Prostate gland (tissue), 2 donors: Measurements from ENCODE around the gene NAALADL2. TPM values are rescaled to one million over a fixed set of nuclear protein-coding genes. Genes with fewer than 3 reads are reported as not detected.

Experiments used
- DNase-seq: peaks from one replicate; pipeline ENCODE4 v3.0.0-alpha.2; 2019; ENCODE audit warnings: low spot score
- H3K27ac ChIP-seq, 2 donors: fragments of 200-600 bp; sonication (generic); 2 replicates each; pipeline ENCODE4 v1.5.1; 2017 to 2019
- H3K27me3 ChIP-seq: fragments of 200-600 bp; sonication (generic); replicated peaks from 2 replicates; pipeline ENCODE4 v1.5.1; 2019; ENCODE audit not compliant: insufficient read depth
- H3K36me3 ChIP-seq, 2 donors: fragments of 200-600 bp; sonication (generic); 1 replicate in 1 of 2; 2 replicates in 1 of 2; pipeline versions ENCODE4 v1.5.1 to v1.8.1; 2017 to 2019
- H3K4me1 ChIP-seq: fragments of 200-600 bp; sonication (generic); replicated peaks from 2 replicates; pipeline ENCODE4 v1.5.1; 2019
- H3K4me3 ChIP-seq, 2 donors: fragments of 200-600 bp; sonication (generic); 2 replicates each; pipeline ENCODE4 v1.5.1; 2017 to 2019
- H3K9me3 ChIP-seq: fragments of 200-600 bp; sonication (generic); 2 replicates; pipeline ENCODE4 v1.5.1; 2017
- CTCF ChIP-seq, 4 experiments: fragments of 200-600 bp in 2 of 4; fragments of 450-650 bp in 2 of 4; sonication (generic) in 2 of 4; IDR thresholded peaks; 1 replicate in 3 of 4; 2 replicates in 1 of 4; pipeline ENCODE4 v1.5.1; 2016 to 2019; ENCODE audit warnings: antibody characterized with exemption in 4 of 4, mild to moderate bottlenecking in 2 of 4, moderate library complexity in 2 of 4
- POLR2A ChIP-seq: fragments of 450-650 bp; IDR thresholded peaks from one replicate; pipeline ENCODE4 v1.6.1; 2016; ENCODE audit warnings: antibody characterized with exemption, mild to moderate bottlenecking
- POLR2AphosphoS5 ChIP-seq: sonication (generic); formaldehyde crosslinking; IDR thresholded peaks from one replicate; pipeline ENCODE4 v1.6.1; 2017; ENCODE audit warnings: antibody characterized with exemption
- WGBS: methylation state at CpG from one replicate; pipeline ENCODE4 v1.1.5; 2018; 5-methylcytosine and 5-hydroxymethylcytosine counted together
- intact Hi-C: fragments of 100-400 bp; cut with DNase I; formaldehyde crosslinking; loops from one replicate; pipeline ENCODE4 v1.14.2; 2022
- total RNA-seq, 2 donors: library from RNA; depleted of rRNA; stranded (reverse); fragments of >200 nt; gene quantifications; one replicate each; pipeline ENCODE4 v1.1.0, GENCODE V29; 2016

NAALADL2 gene
- total RNA-seq, 2 donors from 2014 or later: 12.2 to 20.2 TPM

DNA sequence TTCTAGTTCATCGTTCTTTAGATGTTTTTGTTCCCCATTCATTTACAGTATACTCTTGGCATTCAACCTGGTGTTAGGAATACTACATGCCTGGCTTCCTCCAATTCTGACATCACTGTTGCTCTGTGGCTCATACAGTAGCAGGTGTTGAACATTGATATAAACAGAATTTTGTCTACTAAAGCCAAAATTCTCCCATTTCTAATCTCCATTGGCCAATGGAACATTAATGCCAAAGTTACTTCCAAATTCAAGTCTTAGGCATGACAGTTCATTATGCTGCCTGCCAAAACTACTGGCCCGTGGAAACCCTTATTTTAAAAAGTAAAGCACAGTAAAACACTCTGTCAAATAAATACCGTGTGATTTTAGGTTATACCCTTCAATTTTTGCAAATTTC, 368.0 kb downstream of the NAALADL2 start:
- H3K4me3 ChIP-seq: no peak overlapping the region
- no peaks in the 10 kb centered on the region for H3K4me1 ChIP-seq
- no peaks in the 10 kb centered on the region for H3K36me3 ChIP-seq
- H3K27me3 ChIP-seq: no peaks in the 10 kb centered on the region
- intact Hi-C loops: no loop called here
- DNase-seq: no peak
- WGBS: 58% methylated on average over 3 of the region's 3 CpGs
- no peak overlapping the region for H3K27ac ChIP-seq
- TF ChIP-seq POLR2A: no peak
- no peak for TF ChIP-seq POLR2AphosphoS5
- no peak for TF ChIP-seq CTCF (IDR thresholded peaks at IDR 0.05)
- no peaks in the 10 kb centered on the region for H3K9me3 ChIP-seq

GRCh38 chr3:175233957-175234940, 375.1 kb downstream of the NAALADL2 start:
- no peaks in the 10 kb centered on the region for H3K36me3 ChIP-seq
- TF ChIP-seq POLR2AphosphoS5 (no peak), CTCF (IDR thresholded peaks at IDR 0.05) (no peak), POLR2A (no peak)
- no peaks in the 10 kb centered on the region for H3K9me3 ChIP-seq
- H3K27me3 ChIP-seq: no peaks in the 10 kb centered on the region
- no peak for DNase-seq
- 91% methylated on average over 3 of the region's 3 CpGs for WGBS
- H3K27ac ChIP-seq: no peak overlapping the region
- intact Hi-C loops: no loop called here
- H3K4me1 ChIP-seq: no peaks in the 10 kb centered on the region
- H3K4me3 ChIP-seq: no peak overlapping the region

- Histone ChIP-seq H3K36me3 (no peaks in the 10 kb centered on the region), H3K27ac (no peak overlapping the region), H3K4me1 (no peaks in the 10 kb centered on the region), H3K9me3 (no peaks in the 10 kb centered on the region), H3K4me3 (no peak overlapping the region), H3K27me3 (no peaks in the 10 kb centered on the region)
- intact Hi-C loops: no loop called here
- no peak for DNase-seq
- TF ChIP-seq CTCF (IDR thresholded peaks at IDR 0.05) (no peak), POLR2AphosphoS5 (no peak), POLR2A (no peak)
- WGBS: 24% methylated on average over 3 of the region's 3 CpGs
These were observed 379.7 kb downstream of the NAALADL2 start for GRCh38 chr3:175238801-175239200.

- H3K4me3 ChIP-seq: no peak overlapping the region
- no peaks in the 10 kb centered on the region for H3K27me3 ChIP-seq
- DNase-seq: no peak
- WGBS: 53% methylated on average over 2 of the region's 2 CpGs
- no peak for TF ChIP-seq CTCF (IDR thresholded peaks at IDR 0.05)
- no peak for TF ChIP-seq POLR2AphosphoS5
- TF ChIP-seq POLR2A: no peak
- H3K27ac ChIP-seq: no peak overlapping the region
- no peaks in the 10 kb centered on the region for H3K36me3 ChIP-seq
- intact Hi-C loops: no loop called here
- H3K4me1 ChIP-seq: no peaks in the 10 kb centered on the region
- no peaks in the 10 kb centered on the region for H3K9me3 ChIP-seq
These were observed 381.8 kb downstream of the NAALADL2 start for GRCh38 chr3:175240921-175241320.

DNA sequence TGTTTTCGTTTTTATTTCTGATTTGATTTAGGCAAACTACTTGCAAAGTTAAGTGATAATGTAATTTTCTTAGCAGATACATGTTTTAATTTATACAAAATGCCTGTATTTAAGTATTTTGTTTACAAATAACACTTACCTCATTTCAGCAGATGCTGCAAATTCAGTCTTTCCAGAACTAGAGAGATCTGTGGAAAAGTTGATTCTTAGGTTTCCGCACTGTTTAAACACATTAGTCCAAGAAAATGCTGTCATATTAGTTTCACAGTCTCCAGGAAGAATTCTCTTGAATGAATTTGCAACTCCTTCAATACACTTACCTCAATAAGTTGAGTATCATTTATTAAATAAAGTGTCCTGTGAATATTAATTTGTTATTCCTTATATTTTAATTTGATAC, 383.1 kb downstream of the NAALADL2 start:
- 95% methylated on average over 2 of the region's 2 CpGs for WGBS
- no peak for DNase-seq
- intact Hi-C loops: no loop called here
- Histone ChIP-seq H3K4me1 (no peaks in the 10 kb centered on the region), H3K9me3 (no peaks in the 10 kb centered on the region), H3K27me3 (no peaks in the 10 kb centered on the region), H3K27ac (no peak overlapping the region), H3K36me3 (no peaks in the 10 kb centered on the region), H3K4me3 (no peak overlapping the region)
- TF ChIP-seq POLR2A (no peak), CTCF (IDR thresholded peaks at IDR 0.05) (no peak), POLR2AphosphoS5 (no peak)
